BLaER1 treated with 17β-estradiol and CSF1 and Interleukin-3, amounts not matched to agents 10 nM and 100 nM (cell line): ENCODE data around the gene MYBPC1.

Experiments
- H3K27ac ChIP-seq, 11 experiments: shearing (Covaris generic); formaldehyde crosslinking; 2 replicates each; pipeline ENCODE4 v1.8.1; 2022
- H3K27me3 ChIP-seq, 11 experiments: shearing (Covaris generic); formaldehyde crosslinking; 2 replicates each; pipeline ENCODE4 v1.8.1; 2022
- H3K36me3 ChIP-seq, 11 experiments: shearing (Covaris generic); formaldehyde crosslinking; 2 replicates each; pipeline ENCODE4 v1.8.1; 2022
- H3K4me1 ChIP-seq, 10 experiments: shearing (Covaris generic); formaldehyde crosslinking; 2 replicates each; pipeline ENCODE4 v1.8.1; 2022
- H3K4me2 ChIP-seq, 11 experiments: shearing (Covaris generic); formaldehyde crosslinking; 2 replicates each; pipeline ENCODE4 v1.8.1; 2022
- H3K4me3 ChIP-seq, 10 experiments: shearing (Covaris generic); formaldehyde crosslinking; 2 replicates each; pipeline ENCODE4 v1.8.1; 2022
- H3K9ac ChIP-seq, 11 experiments: shearing (Covaris generic); formaldehyde crosslinking; 2 replicates each; pipeline ENCODE4 v1.8.1; 2022
- H3K9me3 ChIP-seq, 11 experiments: shearing (Covaris generic); formaldehyde crosslinking; replicated peaks in 1 of 11; 2 replicates each; pipeline ENCODE4 v1.8.1; 2022
- H4K20me1 ChIP-seq, 11 experiments: shearing (Covaris generic); formaldehyde crosslinking; 2 replicates each; pipeline ENCODE4 v1.8.1; 2022
- Cebpa-rat ChIP-seq, 11 experiments: shearing (Covaris generic); IDR thresholded peaks; 2 replicates each; pipeline ENCODE4 v1.8.1; 2022

The MYBPC1 gene

GRCh38 chr12:101695706-101696105 is 100.9 kb downstream of the MYBPC1 start:
- H3K4me2 ChIP-seq: no peak overlapping the region
- no peak overlapping the region for H3K4me3 ChIP-seq
- H3K9me3 ChIP-seq: peaks cover 0 to 6% (median 0%) of the 10 kb centered on the region in 11 experiments; a peak in 1 of 22 replicates
- H3K36me3 ChIP-seq: no peaks in the 10 kb centered on the region
- H3K9ac ChIP-seq: no peak overlapping the region
- no peak overlapping the region for H3K27ac ChIP-seq
- peaks cover 17 to 43% (median 30%) of the 10 kb centered on the region in 10 experiments for H3K4me1 ChIP-seq
- no peak for TF ChIP-seq Cebpa-rat (IDR thresholded peaks at IDR 0.05)
- H3K27me3 ChIP-seq: no peaks in the 10 kb centered on the region
- peaks cover 0 to 12% (median 0%) of the 10 kb centered on the region in 11 experiments; a peak in 6 of 22 replicates for H4K20me1 ChIP-seq

GRCh38 chr12:101696251-101697196 is 101.8 kb downstream of the MYBPC1 start:
- Histone ChIP-seq H3K27ac (peak overlapping the region in 10 of 11 experiments; percentile 21 to 89 (median 86); a peak in 19 of 22 replicates), H3K4me3 (peak overlapping the region; percentile 77 to 95 (median 92)), H3K4me1 (peaks cover 17 to 42% (median 29%) of the 10 kb centered on the region in 10 experiments), H3K36me3 (no peaks in the 10 kb centered on the region), H3K9me3 (peaks cover 0 to 6% (median 0%) of the 10 kb centered on the region in 11 experiments; a peak in 1 of 22 replicates), H3K4me2 (peak overlapping the region; percentile 72 to 97 (median 88)), H4K20me1 (peaks cover 0 to 19% (median 6%) of the 10 kb centered on the region in 11 experiments; a peak in 8 of 22 replicates), H3K27me3 (no peaks in the 10 kb centered on the region), H3K9ac (peak overlapping the region; percentile 83 to 93 (median 87); a peak in 21 of 22 replicates)
- TF ChIP-seq Cebpa-rat (IDR thresholded peaks at IDR 0.05): peak in 5 of 11 experiments; percentile 6 to 78 (median 44); a peak in 6 of 22 replicates

DNA sequence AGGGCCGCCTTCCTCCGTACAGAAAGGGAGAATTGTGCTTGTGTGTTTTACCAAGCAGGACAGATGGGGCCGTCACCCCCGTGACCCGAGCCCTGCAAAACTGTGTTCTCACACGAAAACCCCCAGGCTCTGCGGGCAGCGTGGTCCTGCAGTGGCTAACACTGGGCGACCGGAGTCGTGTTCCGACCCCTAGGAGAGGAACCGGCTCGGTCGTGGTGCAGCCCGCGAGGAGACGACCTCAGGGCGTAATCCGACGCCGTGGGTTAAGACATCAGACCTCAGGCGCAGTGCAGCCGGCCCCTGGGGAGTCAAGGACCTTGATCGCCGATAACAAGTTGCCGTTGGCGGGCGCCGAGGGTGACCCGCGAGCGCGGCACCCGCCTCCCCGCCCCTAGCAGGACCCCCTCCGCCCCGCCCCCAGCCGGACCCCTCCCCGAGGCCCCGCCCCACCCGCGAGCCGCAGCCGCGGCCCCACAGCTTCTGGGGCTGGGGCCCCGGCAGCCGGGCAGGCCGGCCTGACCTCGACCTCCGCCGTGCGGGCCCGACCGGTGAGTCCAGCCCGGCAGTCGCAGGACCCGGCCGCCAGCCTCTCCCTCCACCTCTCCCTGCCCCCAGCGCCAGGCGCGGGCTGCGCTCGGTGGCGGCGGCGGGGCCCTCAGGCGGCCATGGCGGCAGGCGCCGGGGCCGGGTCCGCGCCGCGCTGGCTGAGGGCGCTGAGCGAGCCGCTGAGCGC is 102.6 kb downstream of the MYBPC1 start, which contains the start of gene CHPT1:
Gene CHPT1 (plus strand): TSS at position 444 of the 733 bp plus-strand sequence. CDS start 222 bp downstream, at position 666.
- Histone ChIP-seq H3K9ac (peak within 1 kb of the TSS; percentile 83 to 93 (median 87)), H3K4me1 (peaks cover 17 to 39% (median 27%) of the 10 kb centered on the region in 10 experiments), H3K36me3 (no peaks in the 10 kb centered on the region), H3K4me2 (peak within 1 kb of the TSS; percentile 88 to 99 (median 97)), H3K4me3 (peak within 1 kb of the TSS; percentile 77 to 95 (median 92)), H4K20me1 (peaks cover 0 to 27% (median 10%) of the 10 kb centered on the region in 11 experiments; a peak in 8 of 22 replicates), H3K9me3 (peaks cover 0 to 6% (median 0%) of the 10 kb centered on the region in 11 experiments; a peak in 1 of 22 replicates), H3K27me3 (no peaks in the 10 kb centered on the region), H3K27ac (peak within 1 kb of the TSS; percentile 67 to 89 (median 84); a peak in 21 of 22 replicates)
- no peak for TF ChIP-seq Cebpa-rat (IDR thresholded peaks at IDR 0.05)

DNA sequence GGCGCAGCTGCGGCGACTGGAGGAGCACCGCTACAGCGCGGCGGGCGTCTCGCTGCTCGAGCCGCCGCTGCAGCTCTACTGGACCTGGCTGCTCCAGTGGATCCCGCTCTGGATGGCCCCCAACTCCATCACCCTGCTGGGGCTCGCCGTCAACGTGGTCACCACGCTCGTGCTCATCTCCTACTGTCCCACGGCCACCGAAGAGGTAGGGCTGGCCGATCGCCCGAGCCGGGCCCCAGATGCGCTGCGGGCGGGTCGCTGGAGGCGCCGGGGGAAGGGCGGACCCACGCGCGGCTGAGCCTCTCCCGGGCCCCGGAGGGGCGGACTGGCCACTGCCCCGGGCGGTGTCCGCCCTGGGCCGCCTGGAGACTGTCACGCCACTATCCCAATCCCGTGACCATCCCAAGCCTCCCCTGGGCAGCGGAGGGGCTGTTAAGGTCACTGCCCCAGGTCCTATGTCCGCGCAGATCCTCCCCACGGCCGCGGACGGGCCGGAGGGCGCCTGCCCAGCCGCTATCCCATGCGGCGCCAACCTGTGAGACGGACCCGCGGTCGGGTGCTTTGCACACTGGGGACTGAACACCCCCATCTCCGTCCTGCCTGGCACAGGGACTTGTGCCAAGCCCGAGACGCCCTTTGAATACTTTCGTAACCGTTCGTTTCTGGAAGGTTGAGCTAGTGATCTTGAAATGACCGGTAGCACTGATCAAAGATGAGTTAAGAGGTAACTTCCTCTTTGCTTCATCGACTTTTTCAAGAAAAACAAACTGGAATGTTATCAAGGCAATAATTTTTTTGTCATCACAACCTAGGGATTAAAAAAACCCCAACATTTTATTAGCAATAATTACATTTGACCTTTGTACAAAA is 103.4 kb downstream of the MYBPC1 start:
- peaks cover 17 to 45% (median 32%) of the 10 kb centered on the region in 10 experiments for H3K4me1 ChIP-seq
- TF ChIP-seq Cebpa-rat (IDR thresholded peaks at IDR 0.05): no peak

GRCh38 chr12:101698800-101699347 is 104.1 kb downstream of the MYBPC1 start:
- Histone ChIP-seq H3K27me3 (no peaks in the 10 kb centered on the region), H3K4me3 (peak overlapping the region; percentile 77 to 95 (median 92)), H3K4me1 (peaks cover 17 to 49% (median 34%) of the 10 kb centered on the region in 10 experiments), H3K27ac (peak overlapping the region in 9 of 11 experiments; percentile 77 to 89 (median 88); a peak in 11 of 22 replicates), H4K20me1 (peaks cover 0 to 39% (median 17%) of the 10 kb centered on the region in 11 experiments; a peak in 9 of 22 replicates), H3K9me3 (peaks cover 0 to 6% (median 0%) of the 10 kb centered on the region in 11 experiments; a peak in 1 of 22 replicates), H3K9ac (peak overlapping the region; percentile 83 to 93 (median 87); a peak in 16 of 22 replicates), H3K4me2 (peak overlapping the region; percentile 74 to 99 (median 97)), H3K36me3 (peaks cover 0 to 4% (median 0%) of the 10 kb centered on the region in 11 experiments; a peak in 1 of 22 replicates)
- no peak for TF ChIP-seq Cebpa-rat (IDR thresholded peaks at IDR 0.05)

More for the DNA sequence above, 103.4 kb downstream of the MYBPC1 start:
- peak overlapping the region; percentile 83 to 93 (median 87) for H3K9ac ChIP-seq
- peaks cover 0 to 4% (median 0%) of the 10 kb centered on the region in 11 experiments; a peak in 1 of 22 replicates for H3K36me3 ChIP-seq
- no peaks in the 10 kb centered on the region for H3K27me3 ChIP-seq
- H3K4me2 ChIP-seq: peak overlapping the region; percentile 74 to 99 (median 97)
- peak overlapping the region; percentile 77 to 95 (median 92) for H3K4me3 ChIP-seq
- peaks cover 0 to 6% (median 0%) of the 10 kb centered on the region in 11 experiments; a peak in 1 of 22 replicates for H3K9me3 ChIP-seq
- peaks cover 0 to 35% (median 17%) of the 10 kb centered on the region in 11 experiments; a peak in 9 of 22 replicates for H4K20me1 ChIP-seq
- peak overlapping the region; percentile 67 to 89 (median 84); a peak in 21 of 22 replicates for H3K27ac ChIP-seq

- Histone ChIP-seq H3K4me3 (no peak overlapping the region), H4K20me1 (peaks cover 0 to 39% (median 17%) of the 10 kb centered on the region in 11 experiments; a peak in 9 of 22 replicates), H3K4me2 (peak overlapping the region in 7 of 11 experiments; percentile 1 to 97 (median 17); a peak in 4 of 22 replicates), H3K27ac (no peak overlapping the region), H3K9ac (no peak overlapping the region), H3K36me3 (peaks cover 0 to 4% (median 0%) of the 10 kb centered on the region in 11 experiments; a peak in 1 of 22 replicates), H3K9me3 (no peaks in the 10 kb centered on the region), H3K4me1 (peaks cover 17 to 49% (median 34%) of the 10 kb centered on the region in 10 experiments), H3K27me3 (no peaks in the 10 kb centered on the region)
- no peak for TF ChIP-seq Cebpa-rat (IDR thresholded peaks at IDR 0.05)
Measured at GRCh38 chr12:101700299-101700820, 105.6 kb downstream of the MYBPC1 start.

DNA sequence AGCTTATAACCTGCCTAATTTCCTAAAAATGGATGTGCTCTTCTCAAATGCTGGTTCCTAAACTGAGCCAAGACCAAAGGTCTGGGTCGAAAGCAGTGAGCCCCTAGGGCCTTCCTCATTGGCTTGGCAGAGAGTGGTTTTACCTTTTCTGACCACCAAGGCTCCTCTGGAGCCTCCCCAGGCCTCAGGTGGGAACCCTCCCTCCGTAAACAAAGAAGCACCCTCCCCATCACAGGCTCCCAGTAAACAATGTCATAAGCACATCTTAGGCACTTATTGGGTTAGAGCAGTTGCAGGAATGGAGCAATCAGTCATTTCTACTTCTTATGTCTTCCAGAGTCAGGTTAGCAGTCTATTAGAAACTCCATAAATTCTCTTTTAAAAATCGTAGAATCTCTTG is 108.7 kb downstream of the MYBPC1 start:
- Histone ChIP-seq H4K20me1 (peaks cover 0 to 46% (median 17%) of the 10 kb centered on the region in 11 experiments; a peak in 9 of 22 replicates), H3K9ac (no peak overlapping the region), H3K36me3 (peaks cover 0 to 4% (median 0%) of the 10 kb centered on the region in 11 experiments; a peak in 1 of 22 replicates), H3K27me3 (no peaks in the 10 kb centered on the region), H3K27ac (no peak overlapping the region), H3K4me3 (no peak overlapping the region), H3K4me1 (peaks cover 8 to 36% (median 24%) of the 10 kb centered on the region in 10 experiments; a peak in 19 of 20 replicates), H3K9me3 (no peaks in the 10 kb centered on the region), H3K4me2 (peak overlapping the region in 5 of 11 experiments; percentile 10 to 46 (median 30); a peak in 8 of 22 replicates)
- no peak for TF ChIP-seq Cebpa-rat (IDR thresholded peaks at IDR 0.05)
